CD4-positive, alpha-beta T cell treated with Interferon gamma for 1 hour (primary cell): Measurements from ENCODE around the gene RNF25.

Source experiments
- DNase-seq: peaks from one replicate; pipeline ENCODE4 v3.0.0-alpha.2; 2020

The RNF25 gene

GRCh38 chr2:218671654-218672566, at the start of gene RNF25, which contains the start of gene STK36:
RNF25 (minus strand) TSS chr2:218672002; CDS start chr2:218671970, 32 bp downstream.
STK36 (plus strand) TSS chr2:218672086; CDS start chr2:218672830, 744 bp downstream.
- DNase-seq, result peak; percentile 81

- no peak for DNase-seq
Measured at GRCh38 chr2:218721488-218721887, 49.7 kb upstream of the RNF25 start.

GRCh38 chr2:218720048-218721041, 48.5 kb upstream of the RNF25 start:
- DNase-seq, result no peak

GRCh38 chr2:218719457-218719856, 47.7 kb upstream of the RNF25 start:
- no peak for DNase-seq

GRCh38 chr2:218718058-218718457, 46.3 kb upstream of the RNF25 start:
- DNase-seq, result no peak

- no peak for DNase-seq
Measured at GRCh38 chr2:218717262-218717661, 45.5 kb upstream of the RNF25 start.

- DNase-seq, result no peak
Measured at GRCh38 chr2:218716070-218716469, 44.3 kb upstream of the RNF25 start.

GRCh38 chr2:218713922-218714321, 42.1 kb upstream of the RNF25 start:
- DNase-seq, result no peak

- DNase-seq, result no peak
Measured at GRCh38 chr2:218711550-218711929, 39.7 kb upstream of the RNF25 start.

- DNase-seq, result peak; percentile 98
Measured at GRCh38 chr2:218710687-218711549, 39.1 kb upstream of the RNF25 start, which contains the start of gene TTLL4. TTLL4 (plus strand) TSS chr2:218710835; CDS start chr2:218737677, 26,842 bp downstream.

- no peak for DNase-seq
Measured at GRCh38 chr2:218710334-218710686, 38.5 kb upstream of the RNF25 start.

GRCh38 chr2:218709908-218710307, 38.1 kb upstream of the RNF25 start:
- no peak for DNase-seq

- no peak for DNase-seq
Measured at GRCh38 chr2:218708086-218708485, 36.3 kb upstream of the RNF25 start.

- DNase-seq, result no peak
Measured at GRCh38 chr2:218703341-218703740, 31.5 kb upstream of the RNF25 start.

- DNase-seq, result no peak
Measured at GRCh38 chr2:218701806-218702205, 30.0 kb upstream of the RNF25 start.

- DNase-seq, result no peak
Measured at GRCh38 chr2:218698885-218699284, 27.1 kb upstream of the RNF25 start.

- DNase-seq, result no peak
Measured at GRCh38 chr2:218694405-218695145, 22.8 kb upstream of the RNF25 start.

GRCh38 chr2:218691234-218691633, 19.4 kb upstream of the RNF25 start:
- DNase-seq, result no peak

- peak; percentile 28 for DNase-seq
Measured at GRCh38 chr2:218687400-218688060, 15.7 kb upstream of the RNF25 start.

GRCh38 chr2:218680061-218680460, 8.3 kb upstream of the RNF25 start:
- no peak for DNase-seq

GRCh38 chr2:218679119-218679518, 7.3 kb upstream of the RNF25 start:
- peak; percentile 51 for DNase-seq
